HepG2 (cell line): ENCODE results near the gene PRMT7. TPM values are rescaled to one million over a fixed set of nuclear protein-coding genes. Genes with fewer than 3 reads are reported as not detected.
A peak's percentile ranks its signal among the peaks of the same experiment; 100 is the strongest.

Experiments used
- CBFB ChIP-seq: sonication (generic); formaldehyde crosslinking; IDR thresholded peaks from 2 replicates; pipeline ENCODE4 v1.4.0; 2020; ENCODE audit warnings: missing genetic modification reagents
- CENPBD1 ChIP-seq: sonication (generic); formaldehyde crosslinking; IDR thresholded peaks from 2 replicates; pipeline ENCODE4 v1.8.0; 2022; ENCODE audit warnings: missing genetic modification reagents, low read depth, mild to moderate bottlenecking, borderline replicate concordance
- CENPT ChIP-seq: sonication (generic); formaldehyde crosslinking; IDR thresholded peaks from 2 replicates; pipeline ENCODE4 v1.8.0; 2022; ENCODE audit warnings: low read depth, mild to moderate bottlenecking, moderate library complexity, missing genetic modification reagents
- CSRNP2 ChIP-seq: sonication (generic); formaldehyde crosslinking; conservative IDR thresholded peaks from 2 replicates; pipeline ENCODE4 v1.8.0; 2022; ENCODE audit warnings: low read depth, missing genetic modification reagents
- EED ChIP-seq: sonication (generic); formaldehyde crosslinking; IDR thresholded peaks from 2 replicates; pipeline ENCODE4 v1.5.0; 2020; ENCODE audit warnings: mild to moderate bottlenecking, missing genetic modification reagents
- FOXP4 ChIP-seq: sonication (generic); formaldehyde crosslinking; IDR thresholded peaks from 2 replicates; pipeline ENCODE4 v1.4.0; 2020; ENCODE audit warnings: missing genetic modification reagents
- GATA4 ChIP-seq: sonication (generic); IDR thresholded peaks from 2 replicates; pipeline ENCODE4 v1.6.1; 2016; ENCODE audit warnings: antibody characterized with exemption, low read depth, borderline replicate concordance
- GLI4 ChIP-seq: sonication (generic); formaldehyde crosslinking; IDR thresholded peaks from 2 replicates; pipeline ENCODE4 v1.5.1; 2020; ENCODE audit warnings: missing genetic modification reagents, mild to moderate bottlenecking, moderate library complexity, borderline replicate concordance
- MBNL3 ChIP-seq: fragments of 250-450 bp; sonication (Bioruptor Pico); conservative IDR thresholded peaks from 2 replicates; pipeline ENCODE4 v1.8.0; 2022; ENCODE audit warnings: mild to moderate bottlenecking, inconsistent platforms
- NR2F2 ChIP-seq: IDR thresholded peaks from 2 replicates; pipeline ENCODE4 v1.6.1; 2012; ENCODE audit warnings: low read depth, inconsistent platforms, borderline replicate concordance
- SKIL ChIP-seq: sonication (generic); formaldehyde crosslinking; IDR thresholded peaks from 2 replicates; pipeline ENCODE4 v1.8.0; 2022; ENCODE audit warnings: missing genetic modification reagents, mild to moderate bottlenecking, moderate library complexity, borderline replicate concordance
- TERF1 ChIP-seq: sonication (generic); formaldehyde crosslinking; IDR thresholded peaks from 2 replicates; pipeline ENCODE4 v1.8.0; 2022; ENCODE audit warnings: mild to moderate bottlenecking, missing genetic modification reagents, moderate library complexity
- TFE3 ChIP-seq: IDR thresholded peaks from 2 replicates; pipeline ENCODE4 v1.6.1; 2016
- THAP11 ChIP-seq: IDR thresholded peaks from 2 replicates; pipeline ENCODE4 v1.6.1; 2016; ENCODE audit warnings: missing biosample characterization, missing genetic modification reagents
- U2AF1 ChIP-seq: fragments of 200-400 bp; formaldehyde crosslinking; optimal IDR thresholded peaks from 2 replicates; pipeline ENCODE3; 2017; ENCODE audit warnings: mild to moderate bottlenecking, low read depth, low read length
- ZNF383 ChIP-seq: sonication (generic); formaldehyde crosslinking; IDR thresholded peaks from 2 replicates; pipeline ENCODE4 v1.4.0; 2020; ENCODE audit warnings: missing genetic modification reagents, mild to moderate bottlenecking, borderline replicate concordance
- ZNF629 ChIP-seq: sonication (generic); formaldehyde crosslinking; conservative IDR thresholded peaks from 2 replicates; pipeline ENCODE4 v1.5.0; 2020; ENCODE audit warnings: missing genetic modification reagents
- polyA plus RNA-seq, 8 experiments: library from polyadenylated mRNA; depleted of rRNA in 3 of 8; stranded (reverse) in 7 of 8; unstranded in 1 of 8; fragments of >200 nt; fragmentation: Illumina TruSeq in 4 of 8; extraction: Trizol in 4 of 8; gene quantifications; 2 replicates each; pipeline versions ENCODE4 v1.2.1 to v1.2.3, GENCODE V29; 2011 to 2016; ENCODE audit warnings: low read depth in 4 of 8, missing spikeins in 1 of 8, mixed read lengths in 1 of 8; ENCODE audit not compliant: insufficient read depth in 1 of 8
- total RNA-seq, 5 experiments: library from RNA; depleted of rRNA; stranded (reverse); fragments of >200 nt; fragmentation: Illumina TruSeq; extraction: Trizol; gene quantifications; 2 replicates each; pipeline ENCODE4 v1.2.3, GENCODE V29; 2016; ENCODE audit warnings: low read depth in 1 of 5

The PRMT7 gene
- total and polyA plus RNA-seq, 2 of the 13 experiments (the other 11 are each of a cell fraction or from before 2014, with no cell fraction given): 47.5 to 55.0 TPM

GRCh38 chr16:68265078-68265920 lies 45.5 kb upstream of the PRMT7 start (continued):
- peak; percentile 86; the same call in 1 of the 2 replicates for TF ChIP-seq SKIL (CRISPR knock-in tag)
- TF ChIP-seq CENPBD1 (CRISPR knock-in tag): no peak
- TF ChIP-seq TFE3: peak; percentile 83
- TF ChIP-seq EED (CRISPR knock-in tag): 0 out of 2 replicates have a peak, but pooled peaks have one; percentile 16
- 0 out of 2 replicates have a peak, but pooled peaks have one; percentile 14 for TF ChIP-seq ZNF383 (CRISPR knock-in tag)
- peak; percentile 60; the same call in 1 of the 2 replicates for TF ChIP-seq NR2F2
- 0 out of 2 replicates have a peak, but pooled peaks have one; percentile 8 for TF ChIP-seq ZNF629 (CRISPR knock-in tag)
- TF ChIP-seq CBFB (CRISPR knock-in tag): 0 out of 2 replicates have a peak, but pooled peaks have one; percentile 15
- no peak for TF ChIP-seq MBNL3 (CRISPR knock-in tag)
- TF ChIP-seq TERF1 (CRISPR knock-in tag): no peak
- TF ChIP-seq GLI4 (CRISPR knock-in tag): no peak
- TF ChIP-seq GATA4: peak; percentile 56; the same call in 1 of the 2 replicates
- TF ChIP-seq CSRNP2 (CRISPR knock-in tag): no peak
- TF ChIP-seq CENPT (CRISPR knock-in tag): no peak
- no peak for TF ChIP-seq U2AF1
- peak; percentile 71; the same call in 1 of the 2 replicates for TF ChIP-seq THAP11 (CRISPR knock-in tag)
- peak; percentile 94 for TF ChIP-seq FOXP4 (CRISPR knock-in tag)
